ENCODE results near the gene EMX1.

Gene EMX1

DNA sequence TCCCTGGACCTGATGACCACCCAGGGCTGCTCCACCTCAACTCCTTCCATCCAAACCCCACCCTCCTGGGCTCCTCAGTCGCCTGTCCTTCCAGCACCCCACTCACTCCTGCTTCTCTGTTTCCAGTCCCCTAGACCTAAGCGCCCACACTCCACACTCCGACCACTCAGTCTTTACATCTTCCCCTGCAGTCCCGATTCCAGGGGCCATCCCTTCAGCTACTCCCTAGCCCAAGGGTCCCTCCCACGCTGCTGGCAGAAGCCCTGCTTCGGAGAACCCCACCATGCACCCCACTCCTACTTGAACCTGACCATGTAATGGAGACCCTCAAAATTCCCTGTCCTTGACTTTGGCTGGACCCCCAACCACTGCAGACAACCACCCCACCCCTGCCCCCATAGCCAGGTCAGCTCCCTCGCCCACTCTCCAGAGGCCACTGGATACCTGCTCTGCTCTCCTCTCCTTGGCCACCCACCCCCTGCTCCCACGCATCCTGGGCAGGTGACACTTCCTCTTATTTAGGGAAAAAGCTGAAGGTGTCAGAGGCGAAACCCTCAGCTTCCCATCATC lies 28.2 kb downstream of the EMX1 start:
- DNase-seq: no peak

DNA sequence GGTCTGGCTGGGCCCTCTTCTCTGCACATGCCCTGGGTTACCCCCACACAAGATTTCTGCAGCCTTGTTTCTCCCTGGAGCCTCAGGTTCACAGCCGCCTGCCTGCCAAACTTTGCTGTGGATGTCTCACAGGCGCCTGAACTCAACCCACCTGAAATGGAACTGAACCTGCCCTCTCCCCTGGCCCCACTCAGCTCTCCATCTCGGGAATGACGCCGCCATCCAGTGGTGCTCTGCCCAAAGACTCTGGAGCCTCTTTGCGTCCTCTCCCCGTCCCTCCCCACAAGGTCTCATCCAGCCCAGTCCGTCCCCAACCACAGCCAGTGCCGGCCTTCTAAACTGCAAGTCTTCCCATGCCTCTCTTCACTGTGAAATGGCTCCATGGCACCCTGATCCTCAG lies 29.1 kb downstream of the EMX1 start:
- DNase-seq: no peak

DNA sequence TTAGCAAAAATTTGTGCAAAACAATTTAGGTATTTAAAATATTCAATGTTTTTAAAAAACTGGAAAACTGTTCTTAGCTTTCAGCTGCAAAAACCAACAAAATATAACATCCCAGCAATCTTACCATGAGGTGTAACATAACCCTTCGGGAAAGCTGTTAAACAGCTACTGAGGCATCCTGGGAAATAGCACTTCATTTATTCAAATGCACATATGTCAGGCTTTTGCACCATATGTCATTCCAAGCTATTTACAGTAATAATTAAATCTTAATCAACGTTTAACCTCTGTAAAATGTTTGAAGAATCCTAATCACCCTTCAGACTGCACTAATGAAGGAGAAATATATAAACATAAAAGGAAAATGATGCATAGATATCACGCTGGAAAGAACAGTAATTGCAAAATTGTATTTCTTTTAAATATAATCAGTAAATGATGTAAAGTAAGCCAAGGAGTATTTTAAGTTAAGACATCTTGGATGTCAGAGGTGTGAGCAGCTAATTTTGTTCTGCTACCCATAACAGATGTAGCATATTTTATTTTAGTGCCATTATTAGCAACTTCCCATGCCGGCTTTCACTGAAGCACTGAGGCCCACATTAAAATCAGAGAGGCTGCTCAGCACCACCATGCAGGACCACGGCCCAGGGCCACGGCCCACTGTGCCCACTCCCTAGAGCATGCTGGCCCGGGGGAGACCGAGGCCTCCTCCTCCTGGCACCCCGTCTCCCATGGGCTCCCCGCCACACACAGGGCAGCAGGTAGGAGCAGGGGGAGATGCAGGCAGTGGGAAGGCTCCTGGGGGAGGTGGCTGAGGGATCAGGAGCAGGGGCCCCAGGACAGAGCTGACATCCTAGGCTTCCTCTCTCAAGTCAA lies 30.9 kb downstream of the EMX1 start:
- DNase-seq: no peak

DNA sequence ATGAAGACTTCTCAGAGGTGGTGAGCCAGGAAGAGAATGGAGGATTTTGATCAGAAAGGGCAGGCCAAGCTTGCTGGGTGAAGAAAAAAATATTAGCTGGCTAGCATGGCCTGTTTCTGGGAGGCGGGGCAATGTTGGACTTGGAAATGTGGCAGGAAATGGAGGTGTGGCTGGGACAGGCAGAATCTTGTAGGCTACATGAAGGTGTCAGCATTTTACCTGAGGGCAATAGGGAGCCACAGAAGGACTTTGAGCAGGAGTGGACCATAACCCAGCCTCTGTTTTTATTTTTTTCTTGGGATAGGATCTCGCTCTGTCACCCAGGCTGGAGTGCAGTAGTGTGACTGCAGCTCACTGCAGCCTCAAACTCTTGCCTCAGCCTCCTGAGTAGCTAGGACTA lies 31.7 kb downstream of the EMX1 start:
- DNase-seq: no peak

DNA sequence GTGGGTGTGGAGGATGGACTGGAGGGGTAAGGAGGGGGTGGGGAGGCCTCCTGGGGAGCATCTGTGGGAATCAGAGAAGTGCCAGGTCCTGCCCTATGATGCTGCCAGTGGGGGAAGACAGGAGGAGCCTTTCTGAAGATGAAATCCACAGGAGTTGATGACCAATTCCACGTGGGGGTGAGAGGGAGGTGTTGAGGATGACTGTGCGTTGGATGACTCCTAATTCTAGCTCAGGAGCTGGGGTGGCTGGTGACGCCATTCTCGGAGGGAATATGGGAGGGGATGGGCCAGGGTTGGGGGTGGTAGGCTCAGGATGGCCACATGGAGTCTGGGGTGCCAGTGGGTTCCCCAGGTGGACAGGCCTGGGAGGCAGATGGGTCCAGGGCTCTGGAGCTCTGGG lies 32.3 kb downstream of the EMX1 start:
- DNase-seq: no peak

DNA sequence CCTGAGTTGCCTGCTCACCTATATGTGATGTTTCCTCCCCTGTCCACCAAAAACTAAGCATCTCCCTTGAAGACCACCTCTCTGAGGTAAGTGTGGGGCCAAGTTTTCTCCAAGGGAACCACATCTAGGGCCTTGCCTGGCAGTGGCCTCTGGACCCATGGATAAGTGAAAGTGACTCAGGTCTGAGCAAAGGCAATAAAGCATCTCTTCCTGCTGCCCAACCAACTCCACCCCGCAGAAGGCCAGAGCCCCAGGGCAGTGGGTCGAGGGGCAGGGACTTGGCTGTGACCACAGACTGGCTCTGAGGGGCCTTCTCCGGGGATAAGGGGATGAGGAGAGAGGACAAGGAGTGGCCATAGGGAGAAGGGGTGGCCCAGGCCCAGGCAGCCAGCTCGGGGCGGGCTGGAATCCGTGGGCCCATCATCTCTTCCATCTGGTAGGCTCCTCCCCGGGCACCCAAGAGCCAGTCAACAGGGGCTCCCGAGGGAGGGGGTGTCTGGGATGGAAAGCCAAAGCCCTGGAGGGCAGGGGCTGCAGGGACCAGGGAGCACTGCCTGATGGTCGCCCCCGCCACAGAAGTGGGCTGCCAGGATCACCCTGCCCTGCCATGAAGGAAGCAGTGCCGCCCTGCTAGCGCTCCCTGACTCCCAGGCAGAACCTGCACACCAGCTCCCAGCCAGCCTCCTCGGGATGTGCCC lies 33.4 kb downstream of the EMX1 start:
- DNase-seq: no peak

DNA sequence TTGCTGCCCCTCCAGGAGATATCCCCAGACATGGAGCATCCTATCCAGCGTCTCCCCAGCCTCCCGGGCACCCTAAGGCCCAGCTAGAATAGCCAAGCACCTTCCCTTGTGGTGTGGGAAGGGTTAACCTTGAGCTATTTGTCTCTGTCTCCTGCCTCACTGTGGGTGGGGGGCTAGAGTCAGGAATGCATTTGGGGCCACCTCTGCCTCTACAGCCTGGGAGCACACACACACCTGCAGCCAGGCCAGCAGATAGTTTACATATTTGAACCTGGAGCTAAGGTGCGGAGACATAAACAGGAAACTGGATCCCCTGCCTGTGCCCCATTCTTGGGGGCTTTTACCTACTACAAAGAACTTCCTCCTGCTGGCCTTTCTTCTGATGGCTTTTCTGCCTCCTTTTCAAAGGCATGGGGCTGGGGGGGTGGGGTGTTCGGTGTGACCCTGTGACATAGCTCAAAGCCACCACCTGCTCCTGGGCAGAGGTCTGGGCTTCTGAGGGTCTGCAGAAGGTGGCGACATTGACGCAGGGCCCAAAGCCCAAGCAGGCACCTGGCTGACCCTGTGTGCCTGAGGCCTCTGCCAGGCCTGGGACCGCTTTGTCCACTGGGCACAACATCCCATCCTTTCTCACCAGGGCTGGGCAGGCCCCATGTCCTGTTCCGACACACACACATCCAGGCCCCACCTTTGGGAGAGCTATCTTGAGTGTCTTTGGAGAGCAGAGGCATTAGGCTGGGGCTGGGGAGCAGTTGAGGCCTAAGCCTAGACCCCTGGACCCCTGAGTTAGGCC lies 34.2 kb downstream of the EMX1 start:
- DNase-seq: no peak

DNA sequence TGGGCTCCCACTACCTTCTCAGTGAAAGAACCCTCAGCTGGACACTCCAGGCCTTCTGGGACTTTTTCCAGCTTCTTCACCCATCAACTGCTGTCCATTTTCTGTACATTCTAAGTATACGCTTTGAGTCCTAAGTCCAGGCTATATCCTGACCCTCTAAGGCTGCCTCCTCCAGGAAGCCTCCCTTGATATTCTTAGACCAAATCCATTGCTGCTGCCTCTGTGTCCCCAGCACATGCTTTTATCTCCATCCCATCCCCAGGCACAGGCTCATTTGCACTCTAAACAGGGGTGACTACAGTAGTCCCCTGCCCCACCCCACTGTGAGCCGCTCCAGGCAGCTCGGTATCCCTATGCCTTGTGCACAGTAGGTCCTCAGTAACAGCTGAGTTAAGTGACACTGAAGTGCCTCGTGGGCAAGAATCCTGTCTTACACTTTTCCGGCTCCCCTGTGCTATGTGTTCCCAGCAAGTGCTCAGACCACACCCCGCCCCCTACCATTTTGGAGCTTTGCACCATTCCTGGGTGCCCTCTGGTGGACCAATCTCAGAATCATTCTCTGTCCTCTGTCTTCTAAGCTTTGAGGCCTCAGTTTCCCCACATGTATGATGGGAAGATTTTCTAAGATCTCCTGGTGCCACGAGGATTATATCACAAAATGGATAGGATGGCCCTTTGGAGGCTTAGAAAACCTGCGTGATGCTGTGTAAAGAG lies 34.9 kb downstream of the EMX1 start:
- DNase-seq: no peak

DNA sequence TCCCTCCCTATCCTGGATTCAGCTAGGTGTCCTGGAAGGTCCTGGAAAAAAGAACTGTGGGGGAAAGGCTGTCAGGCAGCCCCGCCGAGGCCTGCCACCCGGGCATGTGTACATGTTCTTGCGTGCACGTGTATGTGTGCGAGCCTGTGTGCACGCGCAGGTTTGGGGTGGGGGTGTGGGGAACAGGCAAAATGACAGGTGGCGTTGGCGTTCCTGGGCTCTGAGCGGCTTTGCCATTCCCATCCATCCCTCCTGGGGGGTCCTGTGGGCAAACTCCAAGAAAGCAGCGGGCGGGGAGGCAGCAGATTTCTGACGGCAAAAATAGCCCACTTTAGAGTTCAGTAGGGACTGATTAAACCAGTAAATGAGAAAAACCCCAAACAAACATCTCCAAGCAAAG lies 35.6 kb downstream of the EMX1 start:
- DNase-seq: no peak

DNA sequence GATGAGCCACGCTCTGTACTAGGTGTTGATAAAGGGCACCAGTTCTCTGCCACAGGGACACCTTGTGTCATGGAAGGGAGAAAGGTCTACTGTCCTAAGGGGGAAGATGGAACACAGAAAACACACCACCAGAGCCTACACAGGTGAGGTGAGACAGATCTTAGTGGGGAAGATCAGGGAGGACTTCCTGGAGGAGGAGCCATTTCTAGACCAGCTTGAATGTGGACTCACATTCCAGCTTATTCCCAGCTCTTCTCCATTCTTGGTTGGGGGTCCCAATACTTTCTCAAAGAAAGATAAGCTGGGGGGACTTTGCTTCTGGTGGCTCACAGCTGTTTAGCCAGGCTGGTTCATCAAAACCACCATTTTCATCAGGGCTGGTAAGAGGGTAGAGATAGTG lies 36.2 kb downstream of the EMX1 start:
- no peak for DNase-seq

DNA sequence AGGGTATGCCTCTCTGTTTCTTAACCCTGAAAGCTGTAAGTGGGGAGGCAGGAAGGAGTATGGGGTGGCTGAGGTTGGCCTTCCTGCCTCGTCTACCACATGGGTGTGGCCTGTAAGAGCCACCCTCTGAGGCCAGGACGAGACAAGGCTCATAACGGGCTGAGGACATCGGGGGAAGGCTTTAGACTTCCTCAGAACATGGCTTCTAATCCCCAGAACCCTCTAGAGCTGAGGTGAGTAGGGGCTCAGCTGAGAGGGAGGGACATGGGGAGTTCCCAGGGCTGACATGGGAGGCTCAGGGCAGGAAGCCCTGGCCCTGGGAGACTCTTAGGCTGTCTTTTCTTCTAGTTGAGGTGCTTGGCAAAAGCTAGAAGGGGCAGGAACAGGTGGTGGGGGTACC lies 36.7 kb downstream of the EMX1 start:
- no peak for DNase-seq

DNA sequence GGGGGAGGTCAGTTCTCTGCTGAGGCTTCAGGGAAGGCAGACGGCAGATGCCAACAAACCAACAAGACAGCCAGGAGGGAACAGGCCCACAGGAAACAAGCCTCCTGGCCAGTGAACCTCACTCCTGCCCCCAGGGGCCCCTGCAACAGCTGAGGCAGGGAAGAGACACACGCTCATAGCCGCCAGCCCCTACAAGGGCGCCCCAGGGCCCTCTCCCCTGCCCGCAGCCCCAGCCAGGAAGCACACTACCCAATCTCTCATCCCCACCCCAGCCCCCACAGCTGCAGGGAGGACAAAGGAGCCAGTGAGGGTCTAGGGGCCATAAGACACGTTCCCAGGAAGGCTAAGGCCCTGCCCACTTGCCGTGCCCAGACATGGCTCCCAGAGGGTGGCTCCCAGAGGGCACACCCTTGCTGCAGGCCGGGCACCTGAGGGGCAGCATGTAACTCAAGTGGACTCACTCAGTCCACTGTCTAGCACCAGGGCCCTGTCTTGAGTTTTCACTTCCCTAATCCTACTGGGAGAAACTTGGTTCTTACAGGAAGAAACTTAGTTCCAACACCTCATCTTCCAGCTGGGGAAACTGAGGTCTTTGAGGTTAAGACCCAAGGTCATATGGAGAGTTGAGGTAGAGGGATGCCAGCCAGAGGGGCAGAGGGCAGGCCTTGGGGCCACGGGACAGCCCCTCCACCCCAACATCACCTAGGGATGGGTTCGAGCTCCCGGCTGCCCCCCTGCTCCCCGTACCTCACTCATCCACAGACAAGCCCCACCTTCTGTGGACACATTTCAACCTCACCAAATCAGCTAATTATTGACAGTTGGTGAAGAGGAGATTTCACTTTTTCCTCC lies 37.3 kb downstream of the EMX1 start:
- no peak for DNase-seq

DNA sequence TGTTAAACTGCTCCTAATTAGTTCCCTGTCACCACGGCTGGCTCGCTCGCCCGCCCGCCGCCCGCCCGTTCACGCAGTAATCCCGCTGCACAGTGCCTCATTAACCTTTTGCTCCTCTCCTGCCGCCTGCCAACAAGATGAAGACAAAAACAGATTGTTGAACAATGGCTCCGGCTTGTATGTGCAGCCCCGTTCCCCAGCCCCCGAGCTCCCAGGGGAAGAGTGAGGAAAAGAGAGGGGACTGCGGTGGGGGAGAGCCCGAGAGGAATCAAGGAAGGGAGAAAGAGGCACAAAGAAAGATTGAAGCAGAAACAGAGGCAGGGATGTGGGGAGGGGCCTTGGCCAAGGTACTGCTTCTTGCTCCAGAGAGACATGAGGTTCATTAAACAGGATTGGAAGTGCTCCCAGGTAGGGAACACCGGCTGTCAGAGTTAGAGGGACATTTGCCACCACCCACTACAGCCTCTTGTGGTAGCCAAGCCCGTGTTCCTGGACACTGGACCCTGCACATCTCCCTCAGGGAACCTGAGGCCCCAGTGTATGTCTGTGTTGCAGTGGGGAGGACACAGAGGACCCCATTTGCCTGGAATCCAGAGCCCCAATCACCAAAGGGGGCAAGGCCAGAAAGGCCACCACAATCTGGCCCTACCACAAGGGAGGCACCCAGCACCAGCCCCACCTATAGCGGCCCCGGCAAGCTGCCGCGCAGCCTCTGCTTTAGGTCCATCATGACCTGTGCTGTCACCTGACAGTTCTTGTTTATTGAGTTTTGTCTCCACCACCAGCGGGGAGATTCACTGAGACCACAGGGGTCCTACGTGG lies 38.1 kb downstream of the EMX1 start:
- DNase-seq: no peak

DNA sequence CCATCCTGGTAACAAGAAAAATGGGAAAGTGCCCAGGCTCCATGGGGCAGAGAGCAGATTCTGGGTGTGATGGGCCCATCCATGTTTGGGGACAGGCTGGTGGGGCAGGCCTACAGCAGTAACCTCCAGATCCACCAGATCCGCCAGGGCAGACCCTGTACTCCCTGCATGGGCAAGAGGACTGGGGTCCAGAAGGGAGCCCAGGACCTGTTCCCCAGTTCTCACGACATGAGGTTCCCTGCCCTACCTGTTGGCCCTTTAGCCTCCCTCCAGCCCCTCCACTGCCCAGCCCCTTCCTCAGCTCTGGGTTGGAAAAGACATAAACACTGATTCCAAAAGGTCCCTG lies 38.7 kb downstream of the EMX1 start:
- no peak for DNase-seq

DNA sequence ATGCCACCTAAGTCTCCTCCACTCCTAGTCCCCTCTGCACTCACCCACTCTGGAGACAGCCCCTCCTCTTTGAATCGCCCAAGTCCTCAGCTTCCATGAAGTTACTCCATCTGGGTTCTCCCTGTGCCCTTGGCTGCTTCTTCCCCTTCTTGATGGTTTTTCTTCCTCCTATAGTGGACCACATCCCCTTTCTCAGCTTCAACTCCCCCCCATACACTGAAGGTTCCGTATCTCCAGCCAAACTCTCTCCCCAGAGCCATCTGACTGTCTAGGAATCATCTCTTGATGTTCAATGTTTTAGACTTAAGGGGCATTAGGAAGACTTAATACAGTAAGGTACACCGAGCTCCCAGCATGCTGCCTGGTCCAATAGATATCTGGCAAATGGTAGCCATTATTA lies 39.6 kb downstream of the EMX1 start:
- DNase-seq: no peak

DNA sequence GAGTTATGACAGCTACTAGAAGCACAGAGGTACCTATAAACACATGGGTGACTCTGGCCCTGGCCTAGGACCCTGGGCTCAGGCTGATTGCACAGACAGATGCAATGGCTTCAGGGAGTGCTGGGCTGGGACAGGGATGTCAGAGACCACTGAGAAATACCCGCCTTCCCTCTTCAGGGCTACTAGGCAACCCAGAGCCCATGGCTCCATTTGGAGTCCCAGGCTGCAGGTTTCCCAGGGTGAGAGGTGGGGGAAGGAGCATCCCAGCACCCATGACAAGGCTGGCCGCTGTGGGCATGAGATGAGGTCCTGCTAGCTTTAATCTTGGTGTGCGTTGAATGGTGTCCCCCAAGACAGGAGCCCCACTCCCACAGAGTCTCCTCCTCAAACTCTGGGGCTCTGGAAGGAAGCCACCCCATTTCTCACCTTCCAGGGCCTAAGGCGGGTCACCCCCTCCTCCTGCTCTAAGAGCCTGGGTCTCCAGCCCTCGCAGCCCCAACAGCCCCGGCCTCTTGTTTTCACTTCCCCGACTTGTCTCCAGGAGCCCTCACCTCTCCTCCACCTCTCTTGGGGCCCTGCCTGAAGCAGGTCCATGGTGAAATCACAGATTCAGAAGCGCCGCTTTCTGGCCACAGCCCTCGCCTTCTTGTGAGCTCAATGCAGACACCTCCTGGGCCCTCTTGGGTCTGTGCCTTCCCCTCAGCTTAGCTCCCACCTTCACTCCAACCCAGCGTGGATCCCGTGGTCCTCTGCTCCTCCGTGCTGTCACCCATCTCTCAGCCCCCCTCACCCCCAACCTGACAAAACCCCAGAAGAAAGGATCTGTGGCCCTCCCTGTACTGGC lies 41.4 kb downstream of the EMX1 start:
- no peak for DNase-seq

DNA sequence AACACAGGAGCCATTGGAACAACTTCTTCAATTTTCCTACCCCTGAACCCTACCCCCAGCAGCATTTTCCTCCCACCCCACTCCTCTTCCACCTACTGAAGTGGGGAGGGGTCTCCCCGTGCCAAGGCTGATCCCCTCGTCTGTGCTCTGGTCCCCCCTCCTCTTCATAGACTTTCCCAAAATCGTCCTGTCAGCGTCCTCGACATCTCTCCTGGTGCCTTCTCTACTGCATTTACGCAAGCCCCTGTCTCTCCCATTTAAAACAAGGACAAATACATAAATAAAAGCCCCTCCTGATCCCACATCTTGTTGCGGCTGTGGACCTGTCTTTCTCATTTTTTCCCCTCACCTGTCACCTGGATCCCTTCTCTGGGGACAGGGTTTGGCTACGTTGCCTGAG lies 42.2 kb downstream of the EMX1 start:
- no peak for DNase-seq

DNA sequence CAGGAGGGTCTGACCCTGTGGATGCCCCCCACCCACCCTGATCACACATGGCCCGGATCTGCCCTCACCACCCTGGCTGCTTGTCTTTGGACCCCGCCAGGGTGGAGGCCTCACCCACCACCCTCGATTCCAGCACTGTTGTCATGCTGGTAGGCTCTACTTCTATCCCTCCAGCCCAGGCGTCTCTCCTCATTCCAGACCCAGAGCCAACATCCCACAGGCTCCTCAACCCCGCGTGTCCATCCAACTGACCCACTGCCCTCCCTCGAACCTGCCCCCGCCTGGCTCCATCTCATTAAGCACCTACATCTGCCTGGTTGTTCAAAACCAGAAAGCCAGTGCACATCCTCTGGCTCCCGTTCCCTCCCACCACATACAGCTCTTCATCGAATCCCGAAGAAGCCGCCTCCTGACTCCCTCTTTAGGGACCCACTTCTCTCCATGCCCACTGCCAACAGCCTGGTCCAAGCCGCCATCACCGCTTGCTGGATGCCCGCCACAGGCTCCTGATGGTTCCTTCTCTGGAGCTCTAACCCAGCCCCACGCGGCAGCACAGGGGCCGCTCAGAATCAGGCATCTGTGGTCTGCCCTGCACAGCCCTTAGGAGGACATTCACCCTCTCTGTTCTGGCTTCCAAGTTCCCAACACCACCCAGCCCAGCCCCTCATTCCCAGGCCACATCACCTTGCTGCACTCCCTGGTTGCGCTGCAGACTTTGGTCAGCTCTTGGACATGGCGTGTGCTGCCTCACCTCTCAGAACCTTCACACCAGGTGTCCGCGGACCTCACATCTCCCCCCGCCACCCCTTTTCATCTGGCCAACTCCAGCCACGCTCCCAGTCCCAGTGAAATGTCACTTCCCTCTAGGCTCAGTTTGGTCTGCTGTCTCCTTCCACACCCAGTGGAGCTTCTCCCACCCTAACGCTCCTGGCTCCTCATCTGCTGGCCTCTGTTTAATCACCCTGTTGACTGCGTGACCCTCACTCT lies 43.0 kb downstream of the EMX1 start:
- no peak for DNase-seq
